Hematopoietic multipotent progenitor cell treated with erythropoietin and hydrocortisone succinate and interleukin-3 and kit ligand, for 17 days (in vitro differentiated cells): ENCODE results near the gene ROBO1.
"Not testable (repeated sequence)": the region's sequence is repeated elsewhere in the genome, so short reads cannot be mapped to it uniquely, and the experiment has no call there.

Source experiments
- DNase-seq: peaks from one replicate; pipeline ENCODE4 v3.0.0-alpha.2; 2015; ENCODE audit warnings: low spot score

The ROBO1 gene

GRCh38 chr3:78908236-78908635 is 859.6 kb downstream of the ROBO1 start:
- no peak for DNase-seq

- no peak for DNase-seq
Observed at GRCh38 chr3:78907367-78907766, 860.4 kb downstream of the ROBO1 start.

GRCh38 chr3:78906930-78907329 is 860.9 kb downstream of the ROBO1 start:
- no peak for DNase-seq

- no peak for DNase-seq
Observed at GRCh38 chr3:78906245-78906644, 861.6 kb downstream of the ROBO1 start.

- DNase-seq, result no peak
Observed at GRCh38 chr3:78905700-78906099, 862.1 kb downstream of the ROBO1 start.

- no peak for DNase-seq
Observed at GRCh38 chr3:78901544-78901943, 866.3 kb downstream of the ROBO1 start.

GRCh38 chr3:78900880-78901279 is 866.9 kb downstream of the ROBO1 start:
- no peak for DNase-seq

GRCh38 chr3:78900426-78900825 is 867.4 kb downstream of the ROBO1 start:
- no peak for DNase-seq

- no peak for DNase-seq
Observed at GRCh38 chr3:78895528-78895927, 872.3 kb downstream of the ROBO1 start.

GRCh38 chr3:78894787-78895186 is 873.0 kb downstream of the ROBO1 start:
- no peak for DNase-seq

- no peak for DNase-seq
Observed at GRCh38 chr3:78893161-78893560, 874.6 kb downstream of the ROBO1 start.

GRCh38 chr3:78889348-78889747 is 878.5 kb downstream of the ROBO1 start:
- DNase-seq, result no peak

- DNase-seq, result no peak
Observed at GRCh38 chr3:78888635-78889034, 879.2 kb downstream of the ROBO1 start.

GRCh38 chr3:78887547-78888011 is 880.2 kb downstream of the ROBO1 start:
- DNase-seq, result no peak

GRCh38 chr3:78887029-78887428 is 880.8 kb downstream of the ROBO1 start:
- no peak for DNase-seq

- not testable (repeated sequence) for DNase-seq
Observed at GRCh38 chr3:78884567-78884966, 883.2 kb downstream of the ROBO1 start.

GRCh38 chr3:78882251-78882650 is 885.5 kb downstream of the ROBO1 start:
- no peak for DNase-seq

GRCh38 chr3:78881501-78881900 is 886.3 kb downstream of the ROBO1 start:
- no peak for DNase-seq

GRCh38 chr3:78880603-78881461 is 887.0 kb downstream of the ROBO1 start:
- DNase-seq, result no peak

- DNase-seq, result no peak
Observed at GRCh38 chr3:78879295-78879860, 888.4 kb downstream of the ROBO1 start.

GRCh38 chr3:78878789-78879188 is 889.0 kb downstream of the ROBO1 start:
- DNase-seq, result no peak

GRCh38 chr3:78878011-78878410 is 889.8 kb downstream of the ROBO1 start:
- no peak for DNase-seq

GRCh38 chr3:78875851-78876250 is 891.9 kb downstream of the ROBO1 start:
- DNase-seq, result no peak

GRCh38 chr3:78875436-78875835 is 892.4 kb downstream of the ROBO1 start:
- no peak for DNase-seq
